Muscle of arm (tissue), 12 donors: ENCODE measurements around the gene SMPD1. TPM values are rescaled to one million over a fixed set of nuclear protein-coding genes. Genes with fewer than 3 reads are reported as not detected.
A peak's percentile ranks its signal among the peaks of the same experiment; 100 is the strongest.
"Not testable (repeated sequence)": the region's sequence is repeated elsewhere in the genome, so short reads cannot be mapped to it uniquely, and the experiment has no call there.

Source experiments
- DNase-seq: peaks from one replicate; pipeline ENCODE4 v3.0.0-alpha.2; 2013
- polyA plus RNA-seq, 12 donors: library from polyadenylated mRNA; unstranded; fragments of 120-200 nt; gene quantifications; one replicate each; pipeline ENCODE4 v1.2.1, GENCODE V29; 2013; ENCODE audit not compliant: insufficient read length in 12 of 12

SMPD1 gene
- polyA plus RNA-seq, 12 donors = 9.7 to 28.5 (median 23.4) TPM; not detected in 1

DNA sequence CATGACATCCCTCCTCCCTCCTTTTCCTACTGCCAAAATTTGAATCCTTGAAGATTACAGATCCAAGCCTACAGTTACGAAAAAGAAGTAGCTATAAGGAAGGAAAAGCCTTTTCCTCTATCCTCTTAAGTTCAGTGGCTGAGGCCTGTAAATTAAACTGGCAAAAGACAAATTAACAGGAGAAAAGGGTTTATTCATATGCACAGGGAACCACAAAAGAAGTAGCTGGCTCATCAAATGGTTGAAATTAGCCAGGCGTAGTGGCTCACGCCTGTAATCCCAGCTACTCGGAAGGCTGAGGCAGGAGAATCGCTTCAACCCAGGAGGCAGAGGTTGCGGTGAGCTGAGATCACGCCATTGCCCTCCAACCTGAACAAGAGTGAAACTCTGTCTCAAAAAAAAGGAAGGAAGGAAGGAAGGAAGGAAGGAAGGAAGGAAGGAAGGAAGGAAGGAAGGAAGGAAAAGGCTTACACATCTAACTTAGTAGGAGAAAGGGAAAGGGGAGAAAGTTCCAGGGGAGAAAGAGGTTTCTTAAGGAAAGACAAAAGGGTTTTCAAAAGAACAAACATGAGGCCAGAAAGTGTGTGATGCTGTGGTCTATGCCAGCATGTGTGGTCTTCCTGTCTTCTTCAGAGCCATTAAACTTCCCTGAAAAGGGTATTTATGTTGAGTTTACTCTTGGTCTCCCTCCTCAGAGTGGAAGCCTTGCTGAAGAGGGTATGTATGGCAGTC is 5.1 kb upstream of the SMPD1 start:
- DNase-seq = no peak

DNA sequence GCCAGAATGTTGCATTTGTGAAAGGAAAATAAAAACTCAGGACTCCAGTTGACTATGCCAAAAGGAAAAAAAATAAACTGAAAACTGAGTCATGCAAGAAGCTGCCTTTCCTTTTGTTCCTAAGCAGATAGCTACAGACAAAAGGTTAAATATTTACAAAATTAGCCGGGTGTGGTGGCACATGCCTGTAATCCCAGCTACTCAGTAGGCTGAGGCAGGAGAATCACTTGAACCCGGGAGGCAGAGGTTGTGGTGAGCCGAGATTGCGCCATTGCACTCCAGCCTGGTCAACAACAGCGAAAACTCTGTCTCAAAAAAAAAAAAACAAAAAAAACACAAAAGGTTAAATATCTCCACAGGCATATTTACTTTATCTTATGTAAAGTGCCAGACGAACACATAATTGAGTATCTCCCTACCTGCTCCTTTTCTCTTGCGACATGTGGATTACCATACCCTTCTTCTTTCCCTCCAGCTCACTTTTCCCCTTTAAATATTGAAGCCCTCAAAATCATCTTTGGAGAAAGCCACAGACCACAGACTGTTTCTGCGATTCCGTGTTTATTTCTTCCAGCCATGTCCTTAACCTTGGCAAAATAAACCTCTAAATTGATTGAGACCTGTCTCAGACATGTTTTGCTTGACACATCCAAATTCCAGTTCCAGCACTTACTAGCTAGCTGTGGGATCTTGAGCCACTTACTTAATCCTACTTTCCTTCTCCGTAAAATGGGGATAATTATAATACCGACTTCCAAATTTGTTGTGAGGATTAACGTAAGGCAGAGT is 2.3 kb upstream of the SMPD1 start:
- no peak for DNase-seq

DNA sequence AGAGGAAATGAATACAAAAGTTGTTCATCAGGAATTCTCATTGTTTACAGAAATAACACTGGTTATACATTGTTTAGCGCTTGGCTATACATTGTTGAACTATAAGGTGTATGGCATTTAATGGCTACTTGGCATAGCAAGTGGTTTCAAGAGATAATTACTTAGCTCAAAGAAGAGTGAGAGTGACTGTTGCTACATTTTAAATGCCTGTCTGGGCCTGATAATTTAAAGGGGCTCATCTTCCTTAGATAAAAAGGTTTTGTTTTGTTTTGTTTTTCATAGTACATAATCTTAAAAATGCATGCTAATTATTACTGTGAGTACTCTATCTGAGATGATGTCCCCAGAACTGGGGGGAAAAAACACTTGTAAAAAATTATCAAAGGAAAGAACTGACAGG is 1.5 kb upstream of the SMPD1 start:
- DNase-seq = no peak

DNA sequence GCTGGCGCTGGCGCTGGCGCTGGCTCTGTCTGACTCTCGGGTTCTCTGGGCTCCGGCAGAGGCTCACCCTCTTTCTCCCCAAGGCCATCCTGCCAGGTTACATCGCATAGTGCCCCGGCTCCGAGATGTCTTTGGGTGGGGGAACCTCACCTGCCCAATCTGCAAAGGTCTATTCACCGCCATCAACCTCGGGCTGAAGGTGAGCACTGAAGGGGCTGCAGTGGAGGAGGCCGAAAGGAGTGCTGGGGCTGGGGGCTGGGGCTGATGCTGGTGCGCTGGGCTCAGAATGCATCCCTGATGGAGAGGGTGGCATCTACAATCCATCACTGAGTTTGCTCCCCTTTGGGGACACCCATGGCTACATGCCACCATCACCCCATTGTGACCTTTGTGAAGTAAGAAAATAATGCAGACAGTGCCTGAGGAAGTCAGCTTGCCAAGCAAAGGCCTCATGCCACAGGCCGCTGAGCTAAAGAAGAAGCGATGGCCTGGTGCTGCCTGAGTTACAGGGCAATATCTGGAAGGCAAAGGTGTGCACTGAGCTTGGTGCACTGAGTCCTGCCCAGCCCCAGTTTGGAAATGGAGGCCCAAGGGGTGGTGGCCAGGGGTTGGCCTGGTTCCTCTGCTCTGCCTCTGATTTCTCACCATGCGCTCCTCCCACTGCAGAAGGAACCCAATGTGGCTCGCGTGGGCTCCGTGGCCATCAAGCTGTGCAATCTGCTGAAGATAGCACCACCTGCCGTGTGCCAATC is 620 bp downstream of the SMPD1 start:
- no peak for DNase-seq

DNA sequence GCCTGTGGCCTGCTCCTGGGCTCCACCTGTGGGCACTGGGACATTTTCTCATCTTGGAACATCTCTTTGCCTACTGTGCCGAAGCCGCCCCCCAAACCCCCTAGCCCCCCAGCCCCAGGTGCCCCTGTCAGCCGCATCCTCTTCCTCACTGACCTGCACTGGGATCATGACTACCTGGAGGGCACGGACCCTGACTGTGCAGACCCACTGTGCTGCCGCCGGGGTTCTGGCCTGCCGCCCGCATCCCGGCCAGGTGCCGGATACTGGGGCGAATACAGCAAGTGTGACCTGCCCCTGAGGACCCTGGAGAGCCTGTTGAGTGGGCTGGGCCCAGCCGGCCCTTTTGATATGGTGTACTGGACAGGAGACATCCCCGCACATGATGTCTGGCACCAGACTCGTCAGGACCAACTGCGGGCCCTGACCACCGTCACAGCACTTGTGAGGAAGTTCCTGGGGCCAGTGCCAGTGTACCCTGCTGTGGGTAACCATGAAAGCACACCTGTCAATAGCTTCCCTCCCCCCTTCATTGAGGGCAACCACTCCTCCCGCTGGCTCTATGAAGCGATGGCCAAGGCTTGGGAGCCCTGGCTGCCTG is 1.4 kb downstream of the SMPD1 start:
- no peak for DNase-seq

DNA sequence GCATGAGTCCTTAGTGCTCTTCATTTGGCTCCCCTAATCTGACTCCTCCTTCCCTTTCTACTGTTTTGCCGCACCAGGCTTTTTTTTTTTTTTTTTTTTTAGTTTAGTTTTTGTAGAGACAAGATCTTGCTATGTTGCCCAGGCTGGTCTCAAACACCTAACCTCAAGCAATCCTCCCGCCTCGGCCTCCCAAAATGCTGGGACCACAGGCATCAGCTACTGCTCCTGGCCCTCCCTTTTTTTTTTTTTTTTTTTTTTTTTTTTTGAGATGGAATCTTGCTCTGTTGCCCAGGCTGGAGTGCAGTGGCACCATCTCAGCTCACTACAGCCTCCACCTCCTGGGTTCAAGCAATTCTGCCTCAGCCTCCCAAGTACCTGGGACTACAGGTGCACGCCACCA is 2.0 kb downstream of the SMPD1 start:
- not testable (repeated sequence) for DNase-seq

DNA sequence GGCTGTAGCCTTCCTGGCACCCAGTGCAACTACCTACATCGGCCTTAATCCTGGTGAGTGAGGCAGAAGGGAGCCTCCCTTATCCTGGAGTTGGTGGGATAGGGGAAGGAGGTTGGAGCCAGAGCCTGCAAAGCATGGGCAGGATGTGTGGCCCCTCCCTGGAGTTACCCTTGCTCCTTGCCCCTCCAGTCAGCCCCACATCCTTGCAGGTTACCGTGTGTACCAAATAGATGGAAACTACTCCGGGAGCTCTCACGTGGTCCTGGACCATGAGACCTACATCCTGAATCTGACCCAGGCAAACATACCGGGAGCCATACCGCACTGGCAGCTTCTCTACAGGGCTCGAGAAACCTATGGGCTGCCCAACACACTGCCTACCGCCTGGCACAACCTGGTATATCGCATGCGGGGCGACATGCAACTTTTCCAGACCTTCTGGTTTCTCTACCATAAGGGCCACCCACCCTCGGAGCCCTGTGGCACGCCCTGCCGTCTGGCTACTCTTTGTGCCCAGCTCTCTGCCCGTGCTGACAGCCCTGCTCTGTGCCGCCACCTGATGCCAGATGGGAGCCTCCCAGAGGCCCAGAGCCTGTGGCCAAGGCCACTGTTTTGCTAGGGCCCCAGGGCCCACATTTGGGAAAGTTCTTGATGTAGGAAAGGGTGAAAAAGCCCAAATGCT is 3.9 kb downstream of the SMPD1 start:
- no peak for DNase-seq

DNA sequence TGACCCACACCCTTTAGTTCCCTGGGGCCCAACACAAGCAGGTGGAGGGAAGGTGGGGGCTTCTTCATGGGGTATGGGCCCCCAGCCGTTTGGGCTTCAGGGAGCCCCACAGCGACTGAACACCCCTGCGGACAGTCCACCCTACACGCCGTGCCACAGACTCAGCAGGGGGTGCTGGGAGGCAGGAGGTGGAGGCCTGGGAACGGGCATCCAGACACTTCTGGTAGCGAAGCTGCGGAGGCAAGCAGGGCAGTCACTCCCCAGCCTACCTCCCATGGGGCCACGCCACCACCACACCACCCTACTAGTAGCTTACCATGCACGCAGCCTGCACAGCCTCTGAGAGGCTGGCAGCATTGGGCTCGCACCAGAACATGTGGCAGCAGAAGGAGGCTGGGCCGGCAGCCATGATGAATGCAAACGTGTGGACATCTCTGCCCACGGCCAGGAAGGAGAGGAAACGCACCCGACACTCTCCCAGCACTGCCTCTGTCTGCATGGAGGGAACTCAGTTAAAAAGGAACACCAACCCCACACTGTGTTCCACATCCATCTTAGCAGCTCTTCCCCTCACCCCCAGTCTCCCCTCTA is 5.3 kb downstream of the SMPD1 start:
- no peak for DNase-seq

DNA sequence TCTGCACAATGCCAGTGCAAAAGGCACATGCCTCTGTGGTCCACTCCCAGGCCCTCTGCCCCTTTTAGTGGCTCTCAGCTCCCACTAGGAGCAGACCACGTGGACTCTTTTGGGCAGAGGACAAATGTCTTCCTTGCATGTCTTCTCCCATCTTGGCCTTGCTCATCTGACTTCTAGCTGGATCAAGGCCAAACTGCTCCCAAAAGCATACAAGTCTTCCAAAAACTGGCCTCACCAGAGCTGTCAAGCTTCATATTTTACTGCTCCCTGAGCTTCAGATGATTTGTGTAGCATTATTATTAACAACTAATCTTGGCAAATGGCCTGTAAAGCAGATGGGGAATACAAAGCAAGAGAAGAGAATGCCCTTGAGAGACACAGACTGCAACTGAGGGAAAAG is 6.9 kb downstream of the SMPD1 start:
- DNase-seq = no peak

DNA sequence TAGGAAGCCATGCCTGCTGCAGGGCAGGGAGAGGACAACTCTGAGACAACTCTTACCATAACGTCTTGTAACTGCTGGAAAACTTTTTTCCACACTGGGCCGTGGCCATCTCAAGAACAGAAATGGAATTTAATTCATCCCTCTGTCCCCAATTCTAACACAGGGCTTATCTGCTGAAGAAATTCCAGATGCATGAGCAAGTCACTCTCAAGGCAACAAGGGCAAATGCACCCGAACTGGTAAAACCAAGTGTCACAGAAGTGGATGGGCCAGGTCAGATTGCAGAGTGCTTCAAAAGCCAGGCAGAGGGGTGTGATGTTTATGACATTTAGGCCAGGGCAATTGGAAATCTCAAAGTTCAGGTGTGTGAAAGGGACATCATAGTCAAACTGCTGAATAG is 7.4 kb downstream of the SMPD1 start:
- no peak for DNase-seq

DNA sequence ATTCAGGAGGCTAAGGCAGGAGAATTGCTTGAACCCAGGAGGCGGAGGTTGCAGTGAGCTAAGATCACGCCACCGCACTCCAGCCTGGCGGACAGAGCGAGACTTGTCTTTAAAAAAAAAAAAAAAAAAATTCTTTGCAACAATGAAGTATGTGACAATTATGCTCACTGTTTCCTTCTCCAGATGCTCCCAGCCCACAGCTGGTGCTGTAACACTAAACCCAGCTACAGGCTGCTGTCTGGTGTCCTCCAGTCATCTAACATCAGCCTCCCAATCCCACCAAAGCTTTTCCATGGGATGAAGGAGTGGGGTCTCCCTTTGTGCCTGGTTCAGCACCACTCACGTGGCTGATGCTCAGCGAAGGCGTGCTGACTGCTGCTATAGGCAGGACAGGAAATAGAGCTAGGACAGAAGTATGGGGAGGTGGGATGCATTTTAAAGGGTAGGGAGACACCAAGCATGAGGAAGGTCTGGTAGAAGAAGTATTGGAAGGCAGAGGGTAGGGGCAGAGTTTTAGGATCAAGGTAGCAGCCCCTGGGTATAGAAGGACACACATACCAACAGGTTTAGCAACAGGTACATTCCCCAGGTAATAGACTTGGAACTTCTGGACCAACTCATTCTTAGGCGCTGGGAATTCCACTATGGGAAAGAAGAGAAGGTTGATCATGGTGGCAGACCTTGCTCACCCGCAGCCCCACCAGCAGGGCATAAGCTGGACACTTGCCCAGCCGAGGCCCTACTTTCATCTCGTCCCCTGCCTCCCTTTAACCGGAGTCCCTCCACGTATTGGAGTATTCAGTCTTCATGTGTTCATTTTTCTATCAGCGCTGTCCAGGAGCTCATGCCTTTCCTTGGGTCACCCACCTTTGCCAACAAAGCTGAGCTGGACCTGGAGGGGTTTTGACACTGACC is 10.4 kb downstream of the SMPD1 start:
- no peak for DNase-seq

DNA sequence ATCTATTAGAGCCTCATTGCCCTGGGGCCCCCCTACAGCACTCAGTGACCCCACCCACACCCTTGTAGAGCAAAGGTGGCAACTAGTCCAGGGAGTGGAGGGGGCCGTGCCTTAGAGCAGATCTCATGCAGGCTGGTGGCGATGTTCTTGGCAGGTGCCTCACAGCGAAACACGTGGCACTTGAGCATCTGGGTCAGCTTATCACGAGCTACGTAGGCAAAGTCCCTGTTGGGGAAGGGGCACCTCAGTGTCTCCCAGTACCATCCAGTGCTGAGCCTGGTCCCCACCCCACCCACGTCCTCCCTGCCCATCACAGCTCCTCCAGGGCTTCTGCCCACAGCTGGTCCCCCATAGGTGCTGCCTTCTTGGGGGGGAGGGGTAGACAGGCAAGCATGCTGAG is 11.2 kb downstream of the SMPD1 start:
- DNase-seq = no peak

DNA sequence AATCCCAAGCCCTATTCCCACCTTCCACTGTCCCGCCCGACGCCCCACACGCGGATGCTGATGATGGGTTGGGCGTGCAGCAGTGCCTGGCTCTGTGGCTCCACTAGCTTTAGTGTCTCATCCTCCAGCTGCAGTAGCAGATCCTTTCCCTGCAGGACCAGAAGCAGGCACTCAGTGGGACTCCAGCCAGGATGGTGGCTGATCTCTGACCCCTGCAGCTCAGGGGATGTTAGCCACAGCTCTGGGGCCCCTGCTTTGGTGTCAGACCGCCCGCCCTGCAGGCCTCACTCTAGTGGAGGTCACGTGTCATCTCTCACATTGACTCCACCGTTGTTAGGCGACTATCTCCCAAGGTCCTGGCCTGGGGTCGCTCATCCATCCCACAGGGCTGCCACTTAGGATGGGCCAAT is 11.8 kb downstream of the SMPD1 start:
- DNase-seq = no peak

DNA sequence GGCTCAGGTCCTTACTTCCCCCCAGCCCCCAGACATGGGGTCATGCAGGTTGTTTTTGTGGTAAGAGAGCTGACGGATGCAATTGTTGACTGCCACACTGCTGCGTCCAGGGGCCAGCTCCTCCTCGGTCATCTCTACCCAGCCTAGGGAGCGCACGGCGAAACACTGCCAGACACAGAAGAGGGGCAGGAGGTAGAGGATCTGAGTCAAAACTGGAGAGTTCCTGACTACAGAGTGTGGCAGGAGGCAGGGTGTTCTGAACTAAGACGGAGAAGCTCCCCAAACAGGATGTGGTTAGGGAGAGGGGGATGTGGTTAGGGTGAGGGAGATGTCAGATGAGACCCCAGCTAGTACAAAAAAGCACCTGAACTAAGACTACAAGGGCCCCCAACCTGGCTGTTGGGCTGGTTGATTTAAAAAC is 12.3 kb downstream of the SMPD1 start:
- no peak for DNase-seq

DNA sequence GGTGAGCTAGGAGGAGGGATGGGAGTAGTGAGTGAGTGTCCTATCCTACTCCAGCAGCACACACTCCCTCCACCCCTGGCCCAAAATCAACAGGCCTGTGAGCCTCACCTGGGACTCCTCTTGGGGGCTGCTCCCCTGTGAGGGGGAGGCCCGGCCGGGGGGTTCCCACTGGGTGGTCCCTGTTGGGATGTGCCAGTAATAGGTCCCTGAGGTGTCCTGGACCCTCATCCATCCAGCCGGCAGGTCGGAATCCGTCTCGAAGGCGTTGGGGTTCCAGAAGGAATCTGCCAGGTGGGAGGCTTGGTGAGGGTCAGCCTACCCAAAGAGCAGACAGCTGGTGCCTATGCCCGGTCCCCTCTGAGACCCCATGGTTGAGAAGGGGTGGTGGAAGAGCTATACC is 13.3 kb downstream of the SMPD1 start:
- DNase-seq = no peak

DNA sequence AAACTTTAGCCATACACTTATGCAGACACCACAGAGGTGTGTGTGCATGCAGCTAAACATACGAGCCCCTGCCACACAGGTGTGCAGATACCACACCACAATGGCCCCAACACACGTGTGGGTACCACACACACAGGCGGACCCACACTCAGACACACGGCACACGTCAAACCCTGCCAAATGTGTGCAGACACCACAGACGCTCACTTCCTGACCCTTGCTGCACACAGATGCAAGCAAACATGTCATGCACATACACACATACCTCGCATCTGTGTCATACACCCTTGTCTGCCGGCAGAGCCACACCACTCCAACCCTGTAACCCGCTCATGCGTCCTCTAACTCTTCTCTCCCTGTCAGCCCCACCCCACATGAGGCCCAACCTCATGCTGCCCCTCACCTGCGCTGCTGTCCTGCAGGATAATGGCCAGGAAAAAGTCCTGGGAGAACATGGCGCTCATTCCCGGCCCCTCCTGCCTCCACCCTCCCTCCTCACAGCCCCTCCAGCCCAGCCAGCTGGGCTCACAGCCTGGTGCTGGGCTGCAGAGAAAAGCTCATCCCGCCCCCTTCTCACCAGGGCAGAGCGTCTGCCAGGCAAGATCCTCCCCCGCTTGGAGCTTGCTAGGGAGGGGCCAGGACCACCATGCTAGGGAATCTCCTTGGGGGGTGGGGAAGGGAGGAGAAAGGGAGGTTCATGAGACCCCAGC is 14.2 kb downstream of the SMPD1 start:
- DNase-seq = no peak

DNA sequence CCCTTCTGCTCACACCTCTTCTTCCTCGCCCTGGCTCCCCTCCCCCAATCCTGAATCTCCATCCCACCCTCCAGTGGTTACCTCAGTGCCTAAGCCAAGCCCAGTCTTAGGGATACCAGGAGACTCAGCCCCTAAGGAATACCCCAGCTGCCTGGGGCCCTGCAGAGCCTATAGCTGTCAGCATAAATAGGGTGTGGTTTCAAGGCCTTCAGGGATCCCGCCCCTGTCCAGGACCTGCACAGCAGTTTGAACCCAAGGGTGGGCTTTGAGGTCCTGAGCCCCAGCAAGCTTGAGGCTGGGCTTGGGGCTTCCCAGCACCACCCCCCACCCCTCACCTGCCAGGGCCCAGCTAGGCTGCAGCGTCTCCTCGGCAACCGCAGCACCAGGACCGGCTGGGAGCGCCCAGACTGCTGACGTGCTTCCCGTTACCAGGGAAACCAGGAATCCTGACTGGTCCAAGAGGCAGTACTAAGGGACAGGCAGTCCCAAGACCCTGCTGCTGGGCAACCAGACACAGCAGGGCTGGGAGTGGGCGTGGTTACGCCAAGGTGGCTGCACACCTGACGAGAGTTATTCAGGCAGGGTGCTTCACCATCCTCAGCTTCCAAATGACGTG is 14.9 kb downstream of the SMPD1 start:
- peak; percentile 21 for DNase-seq

DNA sequence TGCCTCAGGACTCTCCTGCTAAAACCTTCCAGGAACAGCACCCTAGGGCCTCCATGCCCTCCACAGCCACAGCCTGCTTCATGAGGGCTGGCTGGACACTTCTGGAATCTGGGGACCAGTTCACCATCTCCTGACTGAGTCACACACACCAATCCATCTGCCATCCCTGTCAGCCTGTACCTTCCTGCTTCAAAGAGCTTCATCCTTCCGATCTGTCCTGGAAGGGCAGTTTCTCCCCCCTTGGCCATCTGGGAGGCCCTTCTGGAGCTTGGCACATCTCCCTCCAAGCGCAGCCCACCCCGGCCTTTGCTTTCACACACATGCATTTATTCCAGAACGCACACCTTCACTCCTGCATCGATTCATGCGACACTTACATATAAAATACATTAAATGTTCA is 15.6 kb downstream of the SMPD1 start:
- DNase-seq = no peak

DNA sequence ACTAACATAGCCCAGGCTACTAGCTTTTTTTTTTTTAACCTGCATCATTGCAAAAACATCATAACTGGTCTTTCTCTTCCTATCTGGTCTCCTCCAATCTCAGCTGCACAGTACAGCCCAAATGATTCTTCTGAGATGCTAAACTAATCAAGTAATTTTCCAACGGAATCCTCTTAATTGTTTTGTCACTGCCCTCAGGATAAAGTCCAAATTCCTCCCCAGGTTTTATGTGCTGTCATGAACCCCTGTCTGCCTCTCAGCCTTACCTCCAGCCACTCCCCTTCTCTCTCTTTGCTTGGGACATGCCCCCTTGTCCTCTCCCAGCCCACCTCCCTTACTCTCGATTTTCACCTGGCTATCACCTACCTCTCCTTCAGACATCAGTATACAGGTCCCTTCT is 16.1 kb downstream of the SMPD1 start:
- DNase-seq = no peak
